Embryonic facial prominence (tissue), 1 donor: Measurements from ENCODE around the gene MIF.
"Not testable (repeated sequence)": the region's sequence is repeated elsewhere in the genome, so short reads cannot be mapped to it uniquely, and the experiment has no call there.

ENCODE experiments used
- DNase-seq: peaks from one replicate; pipeline ENCODE4 v3.0.0-alpha.2; 2016; ENCODE audit errors: extremely low spot score

MIF gene

GRCh38 chr22:23893945-23894709 is at the start of gene MIF:
Gene MIF, plus strand, starts transcription at chr22:23894383. Its CDS starts 92 bp downstream, at chr22:23894475.
- DNase-seq, result peak; percentile 83

GRCh38 chr22:23844739-23845202 is 49.4 kb upstream of the MIF start:
- DNase-seq, result no peak

GRCh38 chr22:23845265-23846080 is 48.7 kb upstream of the MIF start:
- DNase-seq, result no peak

- DNase-seq, result no peak
These were observed 48.1 kb upstream of the MIF start for GRCh38 chr22:23846081-23846469.

GRCh38 chr22:23847310-23847920 is 46.8 kb upstream of the MIF start:
- DNase-seq, result no peak

- no peak for DNase-seq
These were observed 46.0 kb upstream of the MIF start for GRCh38 chr22:23847991-23848864.

- peak; percentile 48 for DNase-seq
These were observed 44.9 kb upstream of the MIF start for GRCh38 chr22:23849009-23850006.

- no peak for DNase-seq
These were observed 44.0 kb upstream of the MIF start for GRCh38 chr22:23850136-23850611.

- no peak for DNase-seq
These were observed 37.2 kb upstream of the MIF start for GRCh38 chr22:23856721-23857605.

- peak; percentile 92 for DNase-seq
These were observed 36.3 kb upstream of the MIF start, which contains the start of gene SLC2A11 for GRCh38 chr22:23857606-23858483. Gene SLC2A11, plus strand, starts transcription at chr22:23857875. Its CDS starts 125 bp downstream, at chr22:23858000.

GRCh38 chr22:23858484-23858815 is 35.7 kb upstream of the MIF start:
- DNase-seq, result no peak

GRCh38 chr22:23859201-23859600 is 35.0 kb upstream of the MIF start:
- no peak for DNase-seq

DNA sequence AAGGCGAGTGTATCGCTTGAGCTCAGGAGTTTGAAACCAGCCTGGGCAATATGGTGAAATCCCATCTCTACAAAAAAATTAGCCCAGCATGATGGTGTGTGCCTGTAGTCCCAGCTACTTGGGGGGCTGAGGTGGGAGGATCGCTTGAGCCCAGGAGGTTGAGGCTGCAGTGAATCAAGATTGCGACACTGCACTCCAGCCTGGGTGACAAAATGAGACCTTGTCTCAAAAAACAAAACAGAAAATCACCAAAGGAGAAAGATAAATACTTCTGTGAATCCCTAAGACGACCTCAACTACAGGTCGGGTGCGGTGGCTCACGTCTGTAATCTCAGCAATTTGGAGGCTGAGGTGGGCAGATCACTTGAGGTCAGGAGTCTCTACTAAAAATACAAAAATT is 34.0 kb upstream of the MIF start:
- not testable (repeated sequence) for DNase-seq

DNA sequence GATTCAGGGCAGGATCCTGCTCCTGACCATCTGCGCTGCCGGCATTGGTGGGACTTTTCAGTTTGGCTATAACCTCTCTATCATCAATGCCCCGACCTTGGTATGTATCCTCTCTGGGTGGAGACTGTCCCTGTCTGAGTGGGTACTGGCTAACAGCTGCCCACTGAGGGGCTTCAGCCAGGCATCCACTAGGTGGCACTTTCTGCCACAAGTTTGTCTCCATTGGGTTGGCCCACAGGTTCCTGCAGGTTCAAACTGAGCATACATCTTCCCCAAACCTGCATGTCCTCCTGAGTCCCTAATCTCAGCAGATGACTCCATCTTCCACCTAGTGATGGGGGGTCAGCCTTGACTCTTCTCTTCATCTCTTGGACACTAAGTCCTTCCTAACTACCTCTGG is 32.1 kb upstream of the MIF start:
- no peak for DNase-seq

GRCh38 chr22:23864499-23865154 is 29.6 kb upstream of the MIF start:
- DNase-seq, result not testable (repeated sequence)

GRCh38 chr22:23868580-23868979 is 25.6 kb upstream of the MIF start:
- DNase-seq, result no peak

- no peak for DNase-seq
These were observed 19.3 kb upstream of the MIF start for GRCh38 chr22:23874871-23875270.
